Loucy (cell line): Measurements from ENCODE around the gene LMTK3.

Source experiments
- H2AFZ ChIP-seq: fragments of 200-600 bp; sonication (generic); 2 replicates; pipeline ENCODE4 v1.6.0; 2016; ENCODE audit warnings: antibody characterized with exemption, mild to moderate bottlenecking, low read length, moderate library complexity
- H3F3A ChIP-seq: fragments of 200-600 bp; 2 replicates; pipeline ENCODE4 v1.6.0; 2016; ENCODE audit warnings: antibody characterized with exemption, low read depth, mild to moderate bottlenecking
- H3K27me3 ChIP-seq: fragments of 200-600 bp; sonication (generic); 2 replicates; pipeline ENCODE4 v1.6.1; 2014; ENCODE audit warnings: low read length, mild to moderate bottlenecking; ENCODE audit not compliant: insufficient read depth, poor library complexity, severe bottlenecking
- H3K36me3 ChIP-seq: fragments of 200-600 bp; sonication (generic); 2 replicates; pipeline ENCODE4 v1.6.1; 2016; ENCODE audit warnings: low read length; ENCODE audit not compliant: insufficient read depth
- H3K4me1 ChIP-seq: fragments of 200-600 bp; sonication (generic); 2 replicates; pipeline ENCODE4 v1.5.1; 2014; ENCODE audit warnings: low read length, mild to moderate bottlenecking; ENCODE audit not compliant: insufficient read depth, poor library complexity, severe bottlenecking
- H3K4me2 ChIP-seq: fragments of 200-600 bp; sonication (generic); 2 replicates; pipeline ENCODE4 v1.6.0; 2014; ENCODE audit warnings: antibody characterized with exemption, low read length, low read depth, mild to moderate bottlenecking; ENCODE audit not compliant: poor library complexity, severe bottlenecking
- H3K4me3 ChIP-seq: fragments of 200-600 bp; sonication (generic); 2 replicates; pipeline ENCODE4 v1.5.1; 2014; ENCODE audit warnings: low read length, mild to moderate bottlenecking, mixed read lengths; ENCODE audit not compliant: poor library complexity, severe bottlenecking
- H3K79me2 ChIP-seq: fragments of 200-600 bp; sonication (generic); 2 replicates; pipeline ENCODE4 v1.6.1; 2014; ENCODE audit warnings: low read length; ENCODE audit not compliant: insufficient read depth
- H3K9ac ChIP-seq: fragments of 200-600 bp; sonication (generic); 2 replicates; pipeline ENCODE4 v1.6.0; 2014; ENCODE audit warnings: mild to moderate bottlenecking, low read depth, low read length, moderate library complexity; ENCODE audit not compliant: poor library complexity, severe bottlenecking
- H3K9me2 ChIP-seq: fragments of 200-600 bp; sonication (generic); replicated peaks from 2 replicates; pipeline ENCODE4 v1.6.1; 2016; ENCODE audit warnings: low read depth, low read length, mixed read lengths
- H3K9me3 ChIP-seq: fragments of 200-600 bp; sonication (generic); 2 replicates; pipeline ENCODE4 v1.6.1; 2014; ENCODE audit warnings: mild to moderate bottlenecking, antibody characterized with exemption, low read length, low read depth; ENCODE audit not compliant: insufficient read depth
- H4K20me1 ChIP-seq: fragments of 200-600 bp; sonication (generic); 2 replicates; pipeline ENCODE4 v1.6.0; 2014; ENCODE audit warnings: antibody characterized with exemption, low read length, mild to moderate bottlenecking; ENCODE audit not compliant: insufficient read depth, poor library complexity, severe bottlenecking
- CTCF ChIP-seq: fragments of 200-600 bp; sonication (generic); conservative IDR thresholded peaks from 2 replicates; pipeline ENCODE4 v1.5.1; 2014; ENCODE audit warnings: mild to moderate bottlenecking, antibody characterized with exemption, low read length
- EZH2phosphoT487 ChIP-seq: fragments of 200-600 bp; IDR thresholded peaks from 2 replicates; pipeline ENCODE4 v1.6.1; 2018; ENCODE audit warnings: antibody characterized with exemption, mild to moderate bottlenecking, moderate library complexity, borderline replicate concordance

Gene LMTK3

GRCh38 chr19:48558018-48558684 lies 46.5 kb upstream of the LMTK3 start:
- Histone ChIP-seq H3K9me2 (no peaks in the 10 kb centered on the region), H3K9ac (no peak overlapping the region), H3K4me2 (no peak overlapping the region), H2AFZ (0 out of 2 replicates have a peak overlapping the region, but pooled peaks have one; percentile 33), H3K27me3 (no peaks in the 10 kb centered on the region), H3F3A (no peaks in the 10 kb centered on the region), H3K4me3 (no peak overlapping the region), H3K36me3 (no peaks in the 10 kb centered on the region), H3K4me1 (no peaks in the 10 kb centered on the region), H3K9me3 (no peaks in the 10 kb centered on the region), H3K79me2 (no peaks in the 10 kb centered on the region), H4K20me1 (no peaks in the 10 kb centered on the region)
- no peak for TF ChIP-seq EZH2phosphoT487
- TF ChIP-seq CTCF: no peak

- Histone ChIP-seq H3F3A (no peaks in the 10 kb centered on the region), H3K9ac (no peak overlapping the region), H3K79me2 (no peaks in the 10 kb centered on the region), H3K4me3 (no peak overlapping the region), H3K4me2 (no peak overlapping the region), H3K9me3 (no peaks in the 10 kb centered on the region), H3K4me1 (no peaks in the 10 kb centered on the region), H3K27me3 (no peaks in the 10 kb centered on the region), H3K36me3 (no peaks in the 10 kb centered on the region), H3K9me2 (no peaks in the 10 kb centered on the region), H4K20me1 (no peaks in the 10 kb centered on the region), H2AFZ (no peak overlapping the region)
- TF ChIP-seq EZH2phosphoT487: no peak
- TF ChIP-seq CTCF: no peak
Observed at GRCh38 chr19:48556825-48557224, 45.2 kb upstream of the LMTK3 start.

- H3K27me3 ChIP-seq: no peaks in the 10 kb centered on the region
- no peak overlapping the region for H2AFZ ChIP-seq
- no peaks in the 10 kb centered on the region for H3K9me2 ChIP-seq
- TF ChIP-seq EZH2phosphoT487: no peak
- no peak for TF ChIP-seq CTCF
- H3K4me2 ChIP-seq: no peak overlapping the region
- H3K79me2 ChIP-seq: no peaks in the 10 kb centered on the region
- H4K20me1 ChIP-seq: no peaks in the 10 kb centered on the region
- no peak overlapping the region for H3K9ac ChIP-seq
- no peaks in the 10 kb centered on the region for H3K9me3 ChIP-seq
- H3K4me3 ChIP-seq: no peak overlapping the region
- H3K4me1 ChIP-seq: no peaks in the 10 kb centered on the region
- H3F3A ChIP-seq: no peaks in the 10 kb centered on the region
- H3K36me3 ChIP-seq: no peaks in the 10 kb centered on the region
Observed at GRCh38 chr19:48556163-48556562, 44.5 kb upstream of the LMTK3 start.
